Posterior vena cava (tissue), 2 donors: ENCODE data around the gene MYB. TPM values are rescaled to one million over a fixed set of nuclear protein-coding genes. Genes with fewer than 3 reads are reported as not detected.
"Not testable (repeated sequence)": the region's sequence is repeated elsewhere in the genome, so short reads cannot be mapped to it uniquely, and the experiment has no call there.

ENCODE experiments used
- DNase-seq: peaks from one replicate; pipeline ENCODE4 v3.0.0-alpha.2; 2020; ENCODE audit warnings: low spot score
- intact Hi-C, 2 donors: fragments of 100-400 bp; cut with DNase I; formaldehyde crosslinking; loops; one replicate each; pipeline versions ENCODE4 v1.14.1 to v1.14.2; 2022 to 2023
- total RNA-seq, 2 donors: library from RNA; stranded (reverse); fragmentation: NEBNext Ultra II Directional; extraction: Animal tissue kit (Norgen Biotek cat#: 25700); gene quantifications; one replicate each; pipeline ENCODE4 v1.2.1, GENCODE V29; 2021
- donor health status: DM: yes; HTN: yes; CAD: no.
- donor health status: DM: yes; HTN: yes; CAD: no.

Gene MYB
- total RNA-seq, 2 donors from 2014 or later = 0.23 to 0.29 TPM

DNA sequence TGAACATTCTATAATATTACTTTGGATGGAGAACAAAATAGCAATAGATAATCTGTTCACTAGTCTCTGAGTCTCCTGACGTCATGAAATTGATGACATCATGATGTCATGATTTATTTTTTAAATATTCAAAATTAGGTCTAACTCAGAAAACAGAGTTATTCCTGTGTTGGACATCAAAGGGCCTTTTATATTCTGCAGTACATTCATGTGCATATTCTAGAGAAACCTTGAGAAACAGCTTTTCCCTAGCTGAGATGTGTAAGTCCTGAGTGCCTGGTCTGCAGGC is 53.3 kb downstream of the MYB start:
- no peak for DNase-seq
- intact Hi-C loops = no loop called here

DNA sequence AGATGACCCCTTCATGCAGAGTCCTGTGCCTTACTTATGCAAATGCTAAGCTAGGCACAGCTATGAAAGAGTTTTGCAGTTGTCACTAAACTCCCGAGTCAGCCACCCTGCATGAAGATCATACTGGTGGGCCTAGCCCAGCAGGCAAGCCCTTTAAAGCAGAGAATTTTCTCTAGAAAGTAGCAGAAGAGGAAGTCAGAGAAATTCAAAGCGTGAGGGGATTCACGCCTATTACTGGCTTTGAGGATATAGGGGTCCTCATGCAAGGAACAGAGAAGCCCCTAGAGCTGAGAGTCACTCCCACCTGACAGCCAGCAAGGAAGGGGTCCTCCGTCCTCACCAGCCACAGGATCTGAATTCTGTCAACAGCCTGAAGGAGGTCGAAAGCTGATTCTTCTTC is 54.6 kb downstream of the MYB start:
- intact Hi-C loops = loop anchor here in 1 of 2 donors (5.0 kb wide), 1 partner anchor 1898 kb away; no protein-coding TSS in a partner anchor
- DNase-seq = no peak

DNA sequence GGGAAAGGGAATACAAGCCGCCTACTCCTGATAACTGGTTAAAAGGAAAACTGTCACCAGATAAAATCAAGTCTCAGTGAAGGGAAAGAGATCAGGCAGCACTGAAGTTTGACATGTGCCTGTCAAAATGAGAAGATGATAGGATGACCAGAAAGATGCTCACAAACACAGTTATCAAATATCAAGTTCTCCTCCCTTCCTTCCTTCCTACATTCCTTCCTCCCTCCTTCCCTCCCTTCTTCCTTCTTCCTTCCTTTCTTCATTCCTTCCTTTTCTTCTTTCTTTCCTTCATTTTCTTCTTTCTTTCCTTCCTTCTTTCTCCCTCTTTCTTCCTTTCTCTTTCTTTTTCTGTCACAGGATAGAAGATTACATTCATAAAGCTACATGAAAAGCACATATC is 55.2 kb downstream of the MYB start:
- DNase-seq = no peak

DNA sequence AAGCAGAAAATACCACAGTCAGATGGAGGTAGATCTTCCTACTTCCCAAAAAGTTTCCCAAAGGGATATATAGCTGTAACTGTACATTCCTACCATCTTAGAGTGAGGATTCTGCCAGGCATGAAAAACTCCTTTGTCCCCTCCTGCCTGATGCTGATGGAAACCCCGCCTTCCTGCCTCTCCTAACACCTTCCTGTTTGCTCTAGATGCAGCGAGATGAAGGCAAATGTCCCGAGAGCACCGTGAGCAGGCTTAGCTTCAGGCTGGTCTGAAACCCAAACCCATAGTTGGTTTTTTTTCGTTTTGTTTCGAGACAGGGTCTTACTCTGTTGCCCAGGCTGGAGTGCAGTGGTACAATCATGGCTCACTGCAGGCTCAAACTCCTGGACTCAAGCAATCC is 55.6 kb downstream of the MYB start:
- no peak for DNase-seq
- intact Hi-C loops = loop anchor here in 1 of 2 donors (5.0 kb wide), 1 partner anchor 1899 kb away; no protein-coding TSS in a partner anchor

More for the DNA sequence above, 55.2 kb downstream of the MYB start:
- intact Hi-C loops = loop anchor here in 1 of 2 donors (5.0 kb wide), 1 partner anchor 1899 kb away; no protein-coding TSS in a partner anchor

- no peak for DNase-seq
- intact Hi-C loops = no loop called here
Measured at GRCh38 chr6:135240711-135241110, 59.6 kb downstream of the MYB start.

DNA sequence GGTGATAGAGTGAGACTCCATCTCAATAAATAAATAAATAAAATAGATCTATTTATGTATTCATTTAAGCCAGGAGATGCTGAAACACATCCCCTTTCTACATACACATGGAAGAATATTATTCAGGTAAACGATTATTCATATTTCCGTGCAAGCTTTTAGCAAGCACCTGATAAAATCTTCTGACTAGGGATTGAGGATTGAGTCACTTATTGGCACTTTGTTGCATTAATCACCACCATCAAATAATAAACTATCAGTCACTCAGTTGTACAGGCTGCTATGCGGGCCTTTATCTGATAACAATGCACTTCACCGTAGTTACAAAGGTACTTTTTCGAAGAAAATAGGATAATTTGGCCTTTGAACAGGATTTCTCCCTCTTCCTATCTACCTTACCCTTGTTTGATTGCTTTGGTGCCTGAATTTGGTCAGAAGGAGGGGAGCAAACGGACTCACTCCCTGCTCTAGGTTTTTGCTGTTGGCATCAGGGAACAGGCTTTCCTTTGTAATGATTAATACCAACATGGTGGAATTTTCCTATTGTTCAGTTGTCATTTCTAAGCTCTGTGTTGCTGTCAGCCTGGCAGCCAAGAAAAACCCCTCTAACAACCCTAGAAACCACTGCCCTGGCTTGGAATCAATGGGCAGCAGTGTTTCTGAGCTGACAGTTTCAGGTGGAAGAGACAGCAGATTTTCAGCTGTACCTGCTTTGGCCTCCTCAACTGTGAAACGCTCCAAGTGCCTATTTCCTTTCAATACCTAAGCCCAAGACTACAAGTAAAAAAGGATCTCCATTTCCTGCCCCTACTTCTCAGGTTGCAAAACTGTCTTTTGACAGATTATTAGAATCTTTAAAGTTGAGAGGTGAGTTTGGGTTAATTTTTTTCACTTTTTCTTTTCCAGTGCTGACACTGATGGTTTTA is 63.0 kb downstream of the MYB start:
- intact Hi-C loops = loop anchor here in 1 of 2 donors (1.0 kb wide), 1 partner anchor 10 kb away; no protein-coding TSS in a partner anchor
- DNase-seq = no peak

GRCh38 chr6:135244805-135245204 is 63.7 kb downstream of the MYB start:
- no peak for DNase-seq
- intact Hi-C loops = loop anchor here in 1 of 2 donors (1.0 kb wide), 1 partner anchor 9 kb away; no protein-coding TSS in a partner anchor

GRCh38 chr6:135246412-135247012 is 65.4 kb downstream of the MYB start:
- intact Hi-C loops, DNase-seq: not testable (repeated sequence)

GRCh38 chr6:135250234-135250633 is 69.1 kb downstream of the MYB start:
- intact Hi-C loops = no loop called here
- DNase-seq = no peak

- DNase-seq = no peak
- intact Hi-C loops = no loop called here
Measured at GRCh38 chr6:135250751-135251497, 69.8 kb downstream of the MYB start.

DNA sequence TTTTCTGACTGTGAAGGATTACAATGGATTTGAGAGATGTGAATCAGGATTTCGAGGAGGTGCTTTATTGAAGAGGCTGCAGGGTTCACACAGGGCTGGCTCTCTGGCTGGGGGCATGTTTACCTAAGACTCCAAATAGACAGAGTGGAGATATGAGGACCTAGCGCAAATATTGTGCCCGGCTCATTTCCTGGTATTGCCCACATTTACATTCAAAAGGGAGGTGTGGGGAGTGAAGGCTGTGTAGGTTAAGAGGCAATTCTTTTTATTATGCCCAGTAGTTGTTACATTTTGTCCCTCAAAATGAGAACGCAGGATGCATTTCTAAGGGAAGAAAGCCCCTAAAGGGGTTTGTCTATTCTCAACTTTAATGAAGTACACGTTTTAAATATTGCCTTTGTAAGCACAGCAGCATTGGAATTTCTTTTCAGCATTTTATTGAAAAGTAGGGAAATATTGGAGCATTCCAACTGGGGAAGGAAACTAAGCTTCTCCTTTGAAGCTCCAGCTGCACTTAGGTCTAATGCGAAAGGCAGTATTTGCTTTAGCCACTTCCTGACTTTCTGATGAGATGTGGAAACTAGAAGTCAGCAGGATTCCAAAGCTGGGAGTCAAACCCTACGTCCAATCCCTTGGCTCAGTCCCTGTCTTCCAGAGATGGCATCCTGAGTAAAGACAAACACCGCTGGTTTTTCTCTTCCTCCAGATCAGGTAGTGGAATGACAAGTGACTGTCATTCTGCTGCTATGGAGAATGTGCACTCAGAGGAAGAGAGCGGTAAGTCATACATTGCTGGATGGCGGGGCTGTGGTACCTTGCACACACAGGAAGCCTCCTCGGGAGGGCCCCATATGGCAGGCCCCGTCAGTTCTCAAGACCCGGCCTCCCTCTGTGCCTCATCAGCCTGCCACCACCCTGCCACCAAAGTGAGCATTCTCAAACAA is 70.7 kb downstream of the MYB start:
- DNase-seq = no peak
- intact Hi-C loops = no loop called here

DNA sequence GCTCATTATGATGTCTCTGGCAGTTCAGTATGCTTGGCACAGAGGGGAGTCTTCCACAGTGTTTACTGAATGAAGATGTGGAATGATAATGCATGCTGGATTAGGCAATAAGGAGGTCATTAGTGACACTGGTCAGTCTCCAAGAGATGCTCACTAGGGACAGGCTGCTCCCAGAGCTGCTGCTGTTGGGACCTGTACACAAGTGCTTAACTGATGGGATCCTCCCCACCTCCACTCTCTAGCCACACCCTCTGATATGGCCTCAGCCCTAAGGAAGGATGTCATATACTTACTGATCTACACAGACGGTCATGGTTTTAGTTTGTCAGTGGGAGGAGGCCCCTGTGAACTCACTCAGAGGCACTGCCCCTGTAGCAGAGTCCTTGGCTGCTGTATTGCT is 73.4 kb downstream of the MYB start:
- intact Hi-C loops = loop anchor here in 1 of 2 donors (1.0 kb wide), 1 partner anchor 10 kb away; no protein-coding TSS in a partner anchor

DNA sequence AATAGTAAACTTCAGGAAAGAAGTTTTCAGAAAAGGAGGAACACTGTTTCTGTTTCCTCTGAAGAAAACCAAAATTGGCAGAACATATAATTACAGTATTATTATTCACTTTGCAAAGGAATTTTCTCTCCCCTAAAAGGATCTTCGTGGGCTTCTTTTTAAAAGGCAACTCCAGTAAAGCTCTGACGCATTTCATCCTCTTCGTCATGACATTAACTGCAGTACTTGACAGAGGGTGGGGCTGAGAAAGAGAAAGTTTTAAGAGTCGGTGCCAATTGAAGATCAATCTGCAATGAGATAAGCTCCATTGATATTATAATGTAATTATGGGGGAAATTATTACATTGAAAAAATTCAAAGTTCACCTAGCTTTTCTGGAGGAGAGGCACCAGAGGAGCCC is 75.8 kb downstream of the MYB start:
- DNase-seq = no peak
- intact Hi-C loops = no loop called here

More for the DNA sequence above, 73.4 kb downstream of the MYB start:
- DNase-seq = no peak

- DNase-seq = no peak
- intact Hi-C loops = no loop called here
Measured at GRCh38 chr6:135257631-135258405, 76.7 kb downstream of the MYB start.

- no peak for DNase-seq
- intact Hi-C loops = no loop called here
Measured at GRCh38 chr6:135258970-135259369, 77.9 kb downstream of the MYB start.

DNA sequence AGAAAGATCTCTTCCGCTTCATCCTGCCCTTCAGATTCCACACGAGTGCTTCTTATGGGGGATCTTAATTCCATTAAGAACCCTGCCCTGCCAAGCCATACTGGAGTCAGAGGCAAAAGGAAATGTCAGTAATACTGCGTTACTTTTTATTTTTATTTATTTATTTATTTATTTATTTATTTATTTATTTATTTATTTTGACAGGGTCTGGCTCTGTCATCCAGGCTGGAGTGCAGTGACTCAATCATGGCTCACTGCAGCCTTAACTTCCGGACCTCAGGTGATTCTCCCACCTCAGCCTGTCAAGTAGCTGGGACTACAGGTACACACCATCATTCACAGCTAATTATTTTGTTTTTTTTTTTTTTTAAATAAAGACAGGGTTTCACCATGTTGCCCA is 79.5 kb downstream of the MYB start:
- DNase-seq = no peak
- intact Hi-C loops = no loop called here

DNA sequence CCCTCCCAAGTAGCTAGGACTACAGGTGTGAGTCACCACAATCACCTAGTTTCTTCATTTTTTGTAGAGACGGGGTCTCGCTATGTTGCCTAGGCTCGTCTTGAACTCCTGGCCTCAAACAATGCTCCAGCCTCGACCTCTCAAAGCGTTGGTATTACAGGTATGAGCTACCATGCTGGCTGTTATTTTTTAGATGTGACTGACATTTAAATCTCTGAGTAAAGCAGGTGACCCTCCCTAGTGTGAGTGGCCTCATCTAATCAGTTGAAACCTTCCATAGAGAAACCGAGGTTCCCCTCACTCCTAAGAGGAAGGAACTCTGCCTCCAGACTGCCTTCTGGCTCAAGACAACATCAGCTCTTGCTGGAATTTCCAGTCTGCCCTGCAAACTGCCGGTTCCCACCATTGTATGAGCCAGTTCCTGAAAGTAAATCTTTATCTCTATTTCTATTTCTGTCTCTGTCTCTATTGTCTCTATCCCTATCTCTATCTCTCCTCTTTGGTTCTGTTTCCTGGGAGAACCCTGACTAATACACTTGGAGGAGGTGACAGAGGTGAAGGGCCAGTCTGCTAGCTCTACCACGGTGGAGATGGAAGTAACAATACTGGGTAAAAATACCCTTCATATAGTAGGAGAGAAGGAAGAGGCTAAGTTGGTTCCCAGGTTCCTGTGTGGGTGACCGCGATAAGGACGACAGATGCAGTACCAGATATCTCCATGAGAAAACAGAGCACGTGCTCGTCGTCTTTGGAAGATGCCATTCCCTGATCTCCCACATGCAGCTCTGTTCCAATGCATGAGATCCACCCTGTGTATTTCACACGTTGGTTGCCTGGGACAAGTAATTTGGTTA is 81.0 kb downstream of the MYB start:
- intact Hi-C loops = no loop called here
- DNase-seq = no peak
